ENCODE data around the gene SMIM36. TPM values are rescaled to one million over a fixed set of nuclear protein-coding genes. Genes with fewer than 3 reads are reported as not detected.

The SMIM36 gene
- total and polyA plus RNA-seq, 2 of the 8 experiments (the other 6 are each of a cell fraction or from before 2014, with no cell fraction given), result not detected

DNA sequence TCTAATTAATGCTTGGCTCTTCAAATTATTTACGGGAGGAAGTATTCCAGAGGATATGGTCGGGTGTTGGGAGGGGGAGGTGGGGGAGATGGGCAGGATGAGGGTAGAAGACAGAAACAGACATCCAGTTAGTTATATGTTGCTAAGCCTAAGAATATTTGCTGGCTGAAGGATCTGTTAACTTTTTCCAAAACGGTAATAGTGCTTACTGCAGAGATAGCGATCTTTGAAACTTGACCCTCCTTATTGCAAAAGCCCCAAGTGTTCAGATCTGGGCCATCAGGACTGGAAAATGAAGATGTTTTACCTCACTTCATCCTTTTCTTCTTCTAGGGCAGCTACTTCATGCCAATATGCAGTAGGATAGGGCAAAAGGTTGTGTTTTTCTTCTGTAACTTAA, 62.6 kb downstream of the SMIM36 start (continued):
- TF ChIP-seq, protein P1, sequence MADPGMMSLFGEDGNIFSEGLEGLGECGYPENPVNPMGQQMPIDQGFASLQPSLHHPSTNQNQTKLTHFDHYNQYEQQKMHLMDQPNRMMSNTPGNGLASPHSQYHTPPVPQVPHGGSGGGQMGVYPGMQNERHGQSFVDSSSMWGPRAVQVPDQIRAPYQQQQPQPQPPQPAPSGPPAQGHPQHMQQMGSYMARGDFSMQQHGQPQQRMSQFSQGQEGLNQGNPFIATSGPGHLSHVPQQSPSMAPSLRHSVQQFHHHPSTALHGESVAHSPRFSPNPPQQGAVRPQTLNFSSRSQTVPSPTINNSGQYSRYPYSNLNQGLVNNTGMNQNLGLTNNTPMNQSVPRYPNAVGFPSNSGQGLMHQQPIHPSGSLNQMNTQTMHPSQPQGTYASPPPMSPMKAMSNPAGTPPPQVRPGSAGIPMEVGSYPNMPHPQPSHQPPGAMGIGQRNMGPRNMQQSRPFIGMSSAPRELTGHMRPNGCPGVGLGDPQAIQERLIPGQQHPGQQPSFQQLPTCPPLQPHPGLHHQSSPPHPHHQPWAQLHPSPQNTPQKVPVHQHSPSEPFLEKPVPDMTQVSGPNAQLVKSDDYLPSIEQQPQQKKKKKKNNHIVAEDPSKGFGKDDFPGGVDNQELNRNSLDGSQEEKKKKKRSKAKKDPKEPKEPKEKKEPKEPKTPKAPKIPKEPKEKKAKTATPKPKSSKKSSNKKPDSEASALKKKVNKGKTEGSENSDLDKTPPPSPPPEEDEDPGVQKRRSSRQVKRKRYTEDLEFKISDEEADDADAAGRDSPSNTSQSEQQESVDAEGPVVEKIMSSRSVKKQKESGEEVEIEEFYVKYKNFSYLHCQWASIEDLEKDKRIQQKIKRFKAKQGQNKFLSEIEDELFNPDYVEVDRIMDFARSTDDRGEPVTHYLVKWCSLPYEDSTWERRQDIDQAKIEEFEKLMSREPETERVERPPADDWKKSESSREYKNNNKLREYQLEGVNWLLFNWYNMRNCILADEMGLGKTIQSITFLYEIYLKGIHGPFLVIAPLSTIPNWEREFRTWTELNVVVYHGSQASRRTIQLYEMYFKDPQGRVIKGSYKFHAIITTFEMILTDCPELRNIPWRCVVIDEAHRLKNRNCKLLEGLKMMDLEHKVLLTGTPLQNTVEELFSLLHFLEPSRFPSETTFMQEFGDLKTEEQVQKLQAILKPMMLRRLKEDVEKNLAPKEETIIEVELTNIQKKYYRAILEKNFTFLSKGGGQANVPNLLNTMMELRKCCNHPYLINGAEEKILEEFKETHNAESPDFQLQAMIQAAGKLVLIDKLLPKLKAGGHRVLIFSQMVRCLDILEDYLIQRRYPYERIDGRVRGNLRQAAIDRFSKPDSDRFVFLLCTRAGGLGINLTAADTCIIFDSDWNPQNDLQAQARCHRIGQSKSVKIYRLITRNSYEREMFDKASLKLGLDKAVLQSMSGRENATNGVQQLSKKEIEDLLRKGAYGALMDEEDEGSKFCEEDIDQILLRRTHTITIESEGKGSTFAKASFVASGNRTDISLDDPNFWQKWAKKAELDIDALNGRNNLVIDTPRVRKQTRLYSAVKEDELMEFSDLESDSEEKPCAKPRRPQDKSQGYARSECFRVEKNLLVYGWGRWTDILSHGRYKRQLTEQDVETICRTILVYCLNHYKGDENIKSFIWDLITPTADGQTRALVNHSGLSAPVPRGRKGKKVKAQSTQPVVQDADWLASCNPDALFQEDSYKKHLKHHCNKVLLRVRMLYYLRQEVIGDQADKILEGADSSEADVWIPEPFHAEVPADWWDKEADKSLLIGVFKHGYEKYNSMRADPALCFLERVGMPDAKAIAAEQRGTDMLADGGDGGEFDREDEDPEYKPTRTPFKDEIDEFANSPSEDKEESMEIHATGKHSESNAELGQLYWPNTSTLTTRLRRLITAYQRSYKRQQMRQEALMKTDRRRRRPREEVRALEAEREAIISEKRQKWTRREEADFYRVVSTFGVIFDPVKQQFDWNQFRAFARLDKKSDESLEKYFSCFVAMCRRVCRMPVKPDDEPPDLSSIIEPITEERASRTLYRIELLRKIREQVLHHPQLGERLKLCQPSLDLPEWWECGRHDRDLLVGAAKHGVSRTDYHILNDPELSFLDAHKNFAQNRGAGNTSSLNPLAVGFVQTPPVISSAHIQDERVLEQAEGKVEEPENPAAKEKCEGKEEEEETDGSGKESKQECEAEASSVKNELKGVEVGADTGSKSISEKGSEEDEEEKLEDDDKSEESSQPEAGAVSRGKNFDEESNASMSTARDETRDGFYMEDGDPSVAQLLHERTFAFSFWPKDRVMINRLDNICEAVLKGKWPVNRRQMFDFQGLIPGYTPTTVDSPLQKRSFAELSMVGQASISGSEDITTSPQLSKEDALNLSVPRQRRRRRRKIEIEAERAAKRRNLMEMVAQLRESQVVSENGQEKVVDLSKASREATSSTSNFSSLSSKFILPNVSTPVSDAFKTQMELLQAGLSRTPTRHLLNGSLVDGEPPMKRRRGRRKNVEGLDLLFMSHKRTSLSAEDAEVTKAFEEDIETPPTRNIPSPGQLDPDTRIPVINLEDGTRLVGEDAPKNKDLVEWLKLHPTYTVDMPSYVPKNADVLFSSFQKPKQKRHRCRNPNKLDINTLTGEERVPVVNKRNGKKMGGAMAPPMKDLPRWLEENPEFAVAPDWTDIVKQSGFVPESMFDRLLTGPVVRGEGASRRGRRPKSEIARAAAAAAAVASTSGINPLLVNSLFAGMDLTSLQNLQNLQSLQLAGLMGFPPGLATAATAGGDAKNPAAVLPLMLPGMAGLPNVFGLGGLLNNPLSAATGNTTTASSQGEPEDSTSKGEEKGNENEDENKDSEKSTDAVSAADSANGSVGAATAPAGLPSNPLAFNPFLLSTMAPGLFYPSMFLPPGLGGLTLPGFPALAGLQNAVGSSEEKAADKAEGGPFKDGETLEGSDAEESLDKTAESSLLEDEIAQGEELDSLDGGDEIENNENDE (IDR thresholded peaks at IDR 0.05; ENCODE audit: insufficient replicate concordance, low read length), result no peak
- TF ChIP-seq BACH1 (IDR thresholded peaks at IDR 0.05; ENCODE audit: low read length) (no peak), NANOG (IDR thresholded peaks at IDR 0.05; ENCODE audit: insufficient read depth, low read depth, low read length, poor library complexity, severe bottlenecking) (no peak), CEBPB (IDR thresholded peaks at IDR 0.05; ENCODE audit: low read depth, low read length) (no peak)

Data from H1 (cell line).